ENCODE data around the gene LRBA. TPM values are rescaled to one million over a fixed set of nuclear protein-coding genes. Genes with fewer than 3 reads are reported as not detected.

Gene LRBA
- total RNA-seq, 1 donor from 2014 or later = 54.0 TPM

DNA sequence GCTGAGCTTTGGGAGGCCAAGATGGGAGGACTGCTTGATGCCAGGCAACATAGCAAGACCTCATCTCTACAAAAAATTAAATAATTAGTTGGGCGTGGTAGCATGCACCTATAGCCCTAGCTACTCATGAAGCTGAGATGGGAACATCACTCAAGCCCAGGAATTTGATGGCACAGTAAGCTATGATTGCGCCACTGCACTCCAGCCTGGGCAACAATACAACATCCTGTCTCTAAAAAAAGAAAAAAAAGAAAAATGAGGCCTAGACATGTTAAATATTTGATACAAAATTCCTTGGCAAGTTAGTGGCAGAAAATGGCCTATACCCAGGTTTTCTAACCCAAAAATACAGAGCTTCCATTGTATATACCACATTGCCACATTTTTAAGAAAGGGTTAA, 521.2 kb downstream of the LRBA start:
- no peaks in the 10 kb centered on the region for H3K4me1 Mint-ChIP-seq
- H3K9me3 Mint-ChIP-seq = no peaks in the 10 kb centered on the region
- no peak overlapping the region for H3K4me3 Mint-ChIP-seq
- H3K27me3 Mint-ChIP-seq = no peaks in the 10 kb centered on the region
- no peak overlapping the region for H3K27ac Mint-ChIP-seq
- intact Hi-C loops (cut with micrococcal nuclease) = no loop called here
- DNase-seq = no peak
- H3K36me3 Mint-ChIP-seq (ENCODE audit: low read depth) = peaks cover 3% of the 10 kb centered on the region

DNA sequence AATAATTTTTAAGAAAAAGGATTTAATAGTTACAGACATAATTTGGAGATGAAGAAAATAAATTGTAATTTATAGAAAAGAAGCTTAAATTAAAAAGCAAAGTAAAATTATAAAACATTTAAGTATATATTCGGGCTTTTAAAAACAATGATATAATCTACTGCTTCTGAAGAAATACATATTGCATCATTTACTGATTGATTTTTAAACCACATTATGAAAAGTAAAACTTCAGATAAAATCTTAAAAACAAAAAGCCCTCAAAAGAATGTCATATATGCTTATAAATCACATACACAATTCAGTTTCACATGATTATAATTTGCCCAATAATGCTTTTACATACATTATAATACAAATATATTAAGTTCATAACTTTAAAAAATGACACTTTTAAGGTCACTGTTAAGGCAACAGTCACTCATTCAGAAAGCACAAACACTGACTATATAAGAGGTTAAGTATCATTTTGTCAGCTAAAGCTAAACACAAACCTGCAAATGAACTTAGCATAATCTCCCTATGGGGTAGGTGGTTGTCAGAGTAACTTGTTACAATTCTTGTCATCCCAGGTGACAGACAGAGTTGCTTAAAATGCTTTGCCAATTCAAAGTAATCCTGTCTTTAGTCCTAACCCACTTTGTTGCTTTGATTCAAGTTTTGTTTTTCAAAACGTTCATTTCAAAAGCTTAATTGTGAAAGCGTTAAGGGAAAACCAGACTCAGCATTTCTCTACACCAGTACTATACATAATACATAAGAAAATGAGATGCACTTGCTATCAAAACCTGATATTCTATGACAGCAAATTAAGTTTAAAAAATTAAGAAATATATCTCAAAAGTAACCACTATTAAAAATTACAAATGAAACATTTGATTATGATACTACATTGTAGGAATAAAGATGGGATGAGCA, 523.7 kb downstream of the LRBA start:
- no peak overlapping the region for H3K4me3 Mint-ChIP-seq
- peaks cover 5% of the 10 kb centered on the region for H3K36me3 Mint-ChIP-seq (ENCODE audit: low read depth)
- H3K9me3 Mint-ChIP-seq = no peaks in the 10 kb centered on the region
- no peak for DNase-seq
- intact Hi-C loops (cut with micrococcal nuclease) = no loop called here
- H3K4me1 Mint-ChIP-seq = no peaks in the 10 kb centered on the region
- H3K27ac Mint-ChIP-seq = no peak overlapping the region
- no peaks in the 10 kb centered on the region for H3K27me3 Mint-ChIP-seq

DNA sequence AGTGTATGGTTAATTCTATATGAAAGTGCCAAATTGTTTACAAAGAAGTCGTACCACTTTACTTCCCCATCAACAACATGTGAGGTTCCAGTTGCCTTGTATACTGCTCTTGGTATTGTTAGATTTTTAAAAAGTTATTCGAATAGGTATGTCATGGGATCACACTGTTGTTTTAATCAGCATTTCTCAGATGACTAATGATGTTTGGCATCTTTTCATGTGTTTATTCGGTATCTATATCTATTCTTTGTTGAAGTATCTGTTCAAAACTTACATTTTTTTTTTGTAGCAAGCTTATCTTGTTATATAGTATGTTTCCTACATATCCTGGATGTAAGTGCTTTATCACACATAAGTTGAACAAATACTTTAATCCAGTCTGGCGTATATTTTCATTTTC, 532.5 kb downstream of the LRBA start:
- Mint-ChIP-seq H3K36me3 (ENCODE audit: low read depth) (peaks cover 8% of the 10 kb centered on the region), H3K4me3 (no peak overlapping the region), H3K9me3 (peaks cover 4% of the 10 kb centered on the region), H3K4me1 (no peaks in the 10 kb centered on the region), H3K27me3 (no peaks in the 10 kb centered on the region), H3K27ac (no peak overlapping the region)
- no peak for DNase-seq
- intact Hi-C loops (cut with micrococcal nuclease) = no loop called here

DNA sequence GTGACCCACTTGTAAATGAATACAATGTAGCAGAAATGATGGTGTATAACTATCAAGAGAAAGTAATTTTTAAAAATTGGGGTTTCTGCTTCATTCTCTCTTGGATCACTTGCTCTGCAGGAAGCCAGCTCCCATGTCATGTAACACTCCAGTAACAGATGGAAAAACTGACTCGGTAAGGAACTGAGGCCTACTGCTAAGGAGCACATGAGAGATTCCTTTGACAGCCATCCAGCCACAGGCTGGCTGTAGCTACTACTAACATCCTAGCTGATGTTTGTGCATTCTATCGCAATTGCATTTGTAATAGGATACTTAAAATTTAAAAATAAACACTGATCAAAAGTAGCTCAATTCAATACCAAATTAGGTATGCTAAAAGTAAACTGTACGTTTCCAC, 535.4 kb downstream of the LRBA start:
- Mint-ChIP-seq H3K4me3 (no peak overlapping the region), H3K4me1 (no peaks in the 10 kb centered on the region), H3K36me3 (ENCODE audit: low read depth) (peaks cover 10% of the 10 kb centered on the region), H3K9me3 (peaks cover 4% of the 10 kb centered on the region), H3K27me3 (no peaks in the 10 kb centered on the region), H3K27ac (no peak overlapping the region)
- intact Hi-C loops (cut with micrococcal nuclease) = no loop called here
- no peak for DNase-seq

DNA sequence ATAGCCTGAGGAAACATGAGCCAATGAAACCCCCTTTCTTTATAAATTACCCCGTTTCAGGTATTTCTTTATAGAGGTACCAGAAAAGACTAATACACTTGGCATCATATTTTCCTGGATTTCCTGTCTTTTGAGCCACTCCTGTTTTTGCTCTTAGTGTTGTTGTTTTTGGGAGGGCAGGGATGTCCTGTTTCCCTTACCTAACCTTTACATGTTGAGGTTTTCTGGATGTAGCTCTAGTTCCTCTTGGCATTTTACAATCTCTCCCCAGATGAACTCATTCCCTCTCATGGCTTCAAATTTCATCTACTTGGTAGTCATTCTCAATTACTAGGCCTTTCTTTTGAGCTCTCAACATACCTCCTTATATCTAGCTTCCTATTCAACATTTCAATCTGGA, 537.2 kb downstream of the LRBA start:
- H3K9me3 Mint-ChIP-seq = peaks cover 4% of the 10 kb centered on the region
- peaks cover 11% of the 10 kb centered on the region for H3K36me3 Mint-ChIP-seq (ENCODE audit: low read depth)
- no peaks in the 10 kb centered on the region for H3K27me3 Mint-ChIP-seq
- H3K27ac Mint-ChIP-seq = no peak overlapping the region
- intact Hi-C loops (cut with micrococcal nuclease) = no loop called here
- no peaks in the 10 kb centered on the region for H3K4me1 Mint-ChIP-seq
- no peak overlapping the region for H3K4me3 Mint-ChIP-seq
- no peak for DNase-seq

DNA sequence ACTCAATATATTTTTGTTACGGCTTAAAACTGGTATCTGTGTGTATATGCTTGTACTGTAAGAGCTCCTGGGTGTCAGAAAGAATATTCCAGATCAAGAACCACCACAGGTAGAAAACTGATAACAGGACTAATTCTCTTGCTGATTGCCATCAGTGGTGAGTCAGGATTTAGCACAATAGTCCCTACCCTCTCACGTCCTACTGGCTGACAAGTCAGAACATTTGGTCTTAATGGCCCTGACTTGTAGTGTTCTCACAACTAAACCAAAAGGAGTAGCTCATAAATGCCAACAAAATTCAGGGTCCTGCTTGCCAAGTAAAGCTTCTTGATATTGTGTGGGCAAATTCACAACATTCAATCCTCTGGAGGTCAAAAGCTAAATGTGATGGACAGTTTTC, 538.3 kb downstream of the LRBA start:
- Mint-ChIP-seq H3K27ac (no peak overlapping the region), H3K9me3 (peaks cover 4% of the 10 kb centered on the region), H3K27me3 (no peaks in the 10 kb centered on the region), H3K4me3 (no peak overlapping the region), H3K36me3 (ENCODE audit: low read depth) (peaks cover 13% of the 10 kb centered on the region), H3K4me1 (no peaks in the 10 kb centered on the region)
- intact Hi-C loops (cut with micrococcal nuclease) = no loop called here
- no peak for DNase-seq

DNA sequence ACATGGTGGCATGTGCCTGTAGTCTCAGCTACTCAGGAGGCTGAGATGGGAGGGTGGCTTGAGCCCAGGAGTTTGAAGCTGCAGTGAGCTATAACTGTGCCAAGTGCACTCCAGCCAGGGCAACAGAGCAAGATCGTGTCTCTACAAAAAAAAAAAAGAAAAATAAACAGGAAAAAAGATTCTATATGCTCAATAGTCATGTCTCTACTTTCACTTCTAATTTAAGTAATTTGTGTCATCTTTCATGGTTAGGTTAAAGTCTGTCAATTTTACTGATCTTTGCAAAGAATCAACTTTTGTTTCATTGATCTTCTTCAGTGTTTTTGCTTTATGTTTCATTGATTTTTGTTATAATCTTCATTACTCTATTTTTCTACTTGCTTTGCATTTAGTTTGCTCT, 539.3 kb downstream of the LRBA start:
- Mint-ChIP-seq H3K9me3 (peaks cover 4% of the 10 kb centered on the region), H3K4me1 (no peaks in the 10 kb centered on the region), H3K36me3 (ENCODE audit: low read depth) (peaks cover 13% of the 10 kb centered on the region), H3K27ac (no peak overlapping the region), H3K27me3 (no peaks in the 10 kb centered on the region), H3K4me3 (no peak overlapping the region)
- intact Hi-C loops (cut with micrococcal nuclease) = no loop called here
- no peak for DNase-seq

DNA sequence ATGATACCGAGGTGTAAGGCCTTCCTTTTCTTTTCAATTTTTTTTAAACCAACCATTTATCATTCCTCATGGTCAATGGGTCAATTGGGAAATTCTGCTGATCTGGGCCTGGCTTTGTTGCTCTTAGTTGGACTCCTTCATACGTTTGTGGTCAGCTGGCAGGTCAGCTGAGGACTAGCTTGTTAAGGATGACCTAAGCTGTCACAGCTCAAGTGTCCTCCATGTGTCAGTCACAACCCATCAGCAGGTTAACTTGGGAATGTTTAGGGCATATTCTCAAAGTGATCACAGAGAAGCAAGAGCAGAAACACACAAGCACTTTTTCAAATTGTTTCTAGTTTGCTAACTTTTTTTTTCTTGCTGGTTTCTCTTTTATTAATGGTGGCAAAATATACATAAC, 550.6 kb downstream of the LRBA start:
- Mint-ChIP-seq H3K36me3 (ENCODE audit: low read depth) (peaks cover 6% of the 10 kb centered on the region), H3K27ac (no peak overlapping the region), H3K27me3 (no peaks in the 10 kb centered on the region), H3K4me3 (no peak overlapping the region), H3K9me3 (no peaks in the 10 kb centered on the region), H3K4me1 (no peaks in the 10 kb centered on the region)
- no peak for DNase-seq
- intact Hi-C loops (cut with micrococcal nuclease) = no loop called here

DNA sequence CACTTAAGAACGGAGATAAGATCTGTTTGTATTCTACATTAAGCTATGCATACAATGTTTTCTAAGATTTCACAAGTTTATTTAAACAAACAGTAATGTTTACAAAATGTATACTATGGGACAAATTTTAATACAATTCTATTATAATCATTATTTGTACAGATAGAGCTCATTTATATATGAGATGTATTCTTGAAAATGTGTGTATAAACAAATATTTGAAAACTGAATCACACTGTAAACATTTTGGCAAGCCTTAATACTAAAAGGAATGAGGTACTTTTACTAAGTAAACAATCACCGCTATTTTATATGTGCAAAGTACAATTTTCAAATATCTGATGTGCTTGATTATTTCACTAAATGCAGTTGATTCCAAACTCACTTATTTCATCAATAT, 552.3 kb downstream of the LRBA start:
- no peaks in the 10 kb centered on the region for H3K4me1 Mint-ChIP-seq
- H3K9me3 Mint-ChIP-seq = no peaks in the 10 kb centered on the region
- peaks cover 5% of the 10 kb centered on the region for H3K36me3 Mint-ChIP-seq (ENCODE audit: low read depth)
- no peak overlapping the region for H3K27ac Mint-ChIP-seq
- intact Hi-C loops (cut with micrococcal nuclease) = no loop called here
- DNase-seq = no peak
- no peaks in the 10 kb centered on the region for H3K27me3 Mint-ChIP-seq
- H3K4me3 Mint-ChIP-seq = no peak overlapping the region

DNA sequence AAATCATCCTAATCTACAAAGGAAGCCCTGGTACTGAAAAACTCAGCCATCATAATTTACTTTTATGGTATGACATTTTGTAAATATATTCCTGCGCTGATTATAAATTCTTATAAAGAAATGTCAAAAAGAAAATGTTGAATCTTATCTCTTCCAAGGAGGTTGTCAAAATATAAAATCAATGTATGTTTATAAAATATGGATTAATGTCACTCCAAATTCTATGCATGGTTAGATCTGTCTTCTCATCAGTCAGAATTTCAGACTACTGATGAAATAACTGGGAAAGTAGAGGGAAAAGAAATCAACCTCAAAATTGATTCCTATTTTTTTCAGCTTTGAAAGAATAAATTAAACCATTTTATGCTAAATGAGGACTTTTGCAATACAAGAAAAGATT, 553.1 kb downstream of the LRBA start:
- peaks cover 5% of the 10 kb centered on the region for H3K36me3 Mint-ChIP-seq (ENCODE audit: low read depth)
- H3K27me3 Mint-ChIP-seq = no peaks in the 10 kb centered on the region
- H3K4me3 Mint-ChIP-seq = no peak overlapping the region
- DNase-seq = no peak
- H3K27ac Mint-ChIP-seq = no peak overlapping the region
- no peaks in the 10 kb centered on the region for H3K4me1 Mint-ChIP-seq
- intact Hi-C loops (cut with micrococcal nuclease) = no loop called here
- no peaks in the 10 kb centered on the region for H3K9me3 Mint-ChIP-seq

DNA sequence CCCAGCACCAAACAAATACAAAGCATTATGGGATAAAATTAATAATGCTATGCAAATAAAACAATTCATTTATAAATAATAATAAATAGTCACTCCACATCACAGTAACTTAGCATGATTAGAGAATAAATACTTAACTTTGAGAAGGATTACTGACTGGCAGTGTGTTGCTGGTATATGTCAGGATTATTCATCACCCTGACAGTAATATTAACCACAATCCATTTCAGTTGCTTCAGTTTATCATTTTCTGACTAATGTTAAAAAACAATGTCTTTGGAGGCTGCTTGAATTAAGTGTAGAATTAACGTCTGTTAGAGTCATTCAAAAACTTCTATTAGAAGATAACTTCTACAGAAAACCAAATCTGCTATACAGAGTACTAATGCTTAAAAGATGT, 557.3 kb downstream of the LRBA start:
- H3K4me3 Mint-ChIP-seq = no peak overlapping the region
- intact Hi-C loops (cut with micrococcal nuclease) = no loop called here
- peaks cover 8% of the 10 kb centered on the region for H3K9me3 Mint-ChIP-seq
- no peak for DNase-seq
- no peaks in the 10 kb centered on the region for H3K4me1 Mint-ChIP-seq
- H3K36me3 Mint-ChIP-seq (ENCODE audit: low read depth) = peaks cover 8% of the 10 kb centered on the region
- no peaks in the 10 kb centered on the region for H3K27me3 Mint-ChIP-seq
- H3K27ac Mint-ChIP-seq = no peak overlapping the region

DNA sequence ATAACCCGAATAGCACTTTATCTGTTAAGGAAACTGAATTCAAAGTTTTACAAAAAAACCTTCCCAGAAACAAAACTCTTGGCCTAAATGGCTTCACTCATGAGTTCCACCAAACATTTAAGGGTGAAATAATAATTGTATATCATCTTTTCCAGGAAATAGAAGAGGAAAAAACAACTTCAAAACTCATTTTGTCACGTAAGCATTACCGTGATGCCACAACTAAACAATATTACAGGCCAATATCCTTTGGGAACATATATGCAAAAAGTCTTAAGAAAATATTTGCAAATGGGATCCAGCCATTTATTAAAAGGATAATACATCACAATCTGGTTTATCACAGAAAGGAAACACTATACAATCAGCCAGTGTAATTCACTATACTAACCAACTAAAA, 563.2 kb downstream of the LRBA start:
- no peak for DNase-seq
- H3K36me3 Mint-ChIP-seq (ENCODE audit: low read depth) = peaks cover 8% of the 10 kb centered on the region
- no peak overlapping the region for H3K4me3 Mint-ChIP-seq
- intact Hi-C loops (cut with micrococcal nuclease) = no loop called here
- peaks cover 8% of the 10 kb centered on the region for H3K9me3 Mint-ChIP-seq
- H3K27ac Mint-ChIP-seq = no peak overlapping the region
- H3K27me3 Mint-ChIP-seq = no peaks in the 10 kb centered on the region
- no peaks in the 10 kb centered on the region for H3K4me1 Mint-ChIP-seq

DNA sequence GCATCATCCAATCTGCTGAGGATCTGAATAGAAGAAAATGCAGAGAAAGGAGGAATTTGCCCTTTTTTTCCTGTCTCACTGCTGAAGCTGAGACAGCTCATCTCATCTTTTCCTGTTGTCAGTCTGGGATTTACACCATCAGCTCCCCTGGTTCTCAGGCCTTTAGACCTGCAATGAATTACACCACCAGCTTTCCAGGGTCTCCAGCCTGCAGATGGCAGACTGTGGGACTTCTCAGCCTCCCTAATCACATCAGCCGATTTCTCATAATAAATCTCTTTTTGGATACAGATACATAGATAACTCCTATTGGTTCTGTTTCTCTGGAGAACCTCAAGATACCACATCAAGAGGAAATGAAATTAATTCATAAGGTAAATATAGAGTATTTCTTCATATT, 567.7 kb downstream of the LRBA start:
- intact Hi-C loops (cut with micrococcal nuclease) = no loop called here

DNA sequence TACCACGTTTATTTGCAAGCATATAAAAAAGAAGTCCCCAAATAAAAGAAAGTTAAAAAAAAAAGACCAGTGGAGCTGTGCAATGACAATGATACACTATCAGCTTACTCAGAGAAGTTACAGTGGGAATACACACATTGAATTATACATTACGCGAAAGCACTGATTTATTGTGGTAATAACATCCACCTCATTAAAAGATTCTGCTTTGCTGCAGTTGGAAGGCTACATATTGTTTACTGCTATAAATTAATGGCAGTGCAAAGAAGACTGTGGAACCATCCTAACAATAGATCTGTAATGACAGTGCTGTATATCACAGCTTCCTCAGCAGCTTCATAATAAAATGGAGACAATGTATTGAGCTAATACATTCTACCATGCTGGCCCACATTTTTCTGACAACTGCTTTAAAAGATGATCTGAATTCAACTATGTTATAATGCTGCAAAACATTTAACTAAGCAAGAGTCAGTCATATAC, 575.6 kb downstream of the LRBA start:
- peaks cover 8% of the 10 kb centered on the region for H3K4me1 Mint-ChIP-seq
- peaks cover 15% of the 10 kb centered on the region for H3K36me3 Mint-ChIP-seq (ENCODE audit: low read depth)
- DNase-seq = no peak
- no peaks in the 10 kb centered on the region for H3K27me3 Mint-ChIP-seq
- intact Hi-C loops (cut with micrococcal nuclease) = loop anchor here (10.0 kb wide), 1 partner anchor 575 kb away; the partner anchor contains the start of gene LRBA
- H3K27ac Mint-ChIP-seq = no peak overlapping the region
- H3K9me3 Mint-ChIP-seq = no peaks in the 10 kb centered on the region
- no peak overlapping the region for H3K4me3 Mint-ChIP-seq

More for the DNA sequence above, 567.7 kb downstream of the LRBA start:
- no peaks in the 10 kb centered on the region for H3K27me3 Mint-ChIP-seq
- H3K27ac Mint-ChIP-seq = no peak overlapping the region
- no peaks in the 10 kb centered on the region for H3K4me1 Mint-ChIP-seq
- H3K9me3 Mint-ChIP-seq = no peaks in the 10 kb centered on the region
- H3K4me3 Mint-ChIP-seq = no peak overlapping the region
- no peak for DNase-seq
- H3K36me3 Mint-ChIP-seq (ENCODE audit: low read depth) = no peaks in the 10 kb centered on the region
